ENCODE measurements around the gene SNAPIN. TPM values are rescaled to one million over a fixed set of nuclear protein-coding genes. Genes with fewer than 3 reads are reported as not detected.

Gene SNAPIN
- total RNA-seq, 1 experiment from 2014 or later: 29.0 TPM

DNA sequence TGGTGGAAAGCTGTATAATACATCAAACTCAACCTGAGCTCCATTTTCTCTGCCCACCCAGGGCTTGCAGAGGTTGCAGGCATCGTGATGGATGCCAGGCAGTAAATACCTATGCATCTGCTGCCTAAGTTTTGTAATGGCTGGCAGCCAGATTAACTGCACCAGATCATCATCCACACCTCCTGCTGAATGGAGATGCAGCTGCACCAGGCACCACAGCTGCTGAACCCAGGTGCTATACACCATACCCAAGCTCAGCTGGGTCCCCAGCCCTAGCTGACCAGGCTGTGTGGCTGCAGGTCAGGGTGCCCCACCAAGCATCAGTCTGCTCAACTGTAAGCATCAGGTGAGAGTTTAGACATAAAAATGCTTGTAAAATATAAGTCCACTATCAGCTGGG is 6.7 kb upstream of the SNAPIN start:
- Histone ChIP-seq H3K23ac (ENCODE audit: insufficient read length, low read depth, low read length) (no peak overlapping the region), H2BK20ac (ENCODE audit: low read depth, low read length, poor library complexity, severe bottlenecking) (no peak overlapping the region), H3K9ac (ENCODE audit: extremely low read depth, insufficient read length, low read length) (no peak overlapping the region), H3K4me2 (ENCODE audit: insufficient read depth, insufficient read length, low read length) (no peak overlapping the region), H3K4me1 (ENCODE audit: insufficient read depth, low read length) (no peaks in the 10 kb centered on the region), H3K23me2 (ENCODE audit: insufficient read length, low read depth, low read length, poor library complexity, severe bottlenecking) (no peaks in the 10 kb centered on the region), H2AFZ (ENCODE audit: low read length) (no peak overlapping the region), H2BK15ac (ENCODE audit: low read depth, low read length) (no peak overlapping the region), H4K20me1 (ENCODE audit: control insufficient read depth, insufficient read depth, insufficient read length) (no peaks in the 10 kb centered on the region), H3K4ac (ENCODE audit: low read depth, low read length) (no peak overlapping the region), H2AK5ac (ENCODE audit: insufficient read length, low read length) (no peak overlapping the region), H3K27me3 (ENCODE audit: insufficient read depth, low read length) (no peaks in the 10 kb centered on the region), H3K79me1 (ENCODE audit: insufficient read depth, low read depth, low read length, poor library complexity, severe bottlenecking) (no peaks in the 10 kb centered on the region), H3K9me3 (ENCODE audit: control insufficient read depth, low read depth, low read length) (no peaks in the 10 kb centered on the region), H4K5ac (ENCODE audit: insufficient read length, low read depth, low read length) (no peak overlapping the region), H3T11ph (ENCODE audit: low read length) (no peak overlapping the region), H3K14ac (ENCODE audit: insufficient read depth, low read length) (no peak overlapping the region), H4K91ac (ENCODE audit: insufficient read length, low read depth, low read length) (no peak overlapping the region), H3K79me2 (ENCODE audit: insufficient read depth, low read length) (no peaks in the 10 kb centered on the region), H2BK120ac (ENCODE audit: low read depth, low read length, poor library complexity, severe bottlenecking) (no peak overlapping the region), H2BK5ac (ENCODE audit: insufficient read length, low read length) (no peak overlapping the region), H3K56ac (ENCODE audit: insufficient read length, low read depth, low read length) (no peak overlapping the region), H3K18ac (ENCODE audit: insufficient read length, low read depth, low read length) (no peak overlapping the region), H3K27ac (ENCODE audit: insufficient read length, low read depth, low read length) (no peak overlapping the region), H2BK12ac (ENCODE audit: insufficient read length, low read depth, low read length) (no peak overlapping the region), H4K8ac (replicated peaks; ENCODE audit: insufficient read length, low read depth, low read length) (no peak overlapping the region)
- Mint-ChIP-seq H3K4me3 (no peak overlapping the region), H3K36me3 (ENCODE audit: insufficient read depth in 1 of 3, low read depth in 3 of 3) (peaks cover 0 to 2% (median 0%) of the 10 kb centered on the region in 3 experiments; a peak in 1 of 7 replicates), H3K27me3 (ENCODE audit: low read depth) (peaks cover 4% of the 10 kb centered on the region; the same call in 1 of the 2 replicates), H3K9me3 (no peaks in the 10 kb centered on the region), H3K27ac (no peak overlapping the region), H3K4me1 (peaks cover 6% of the 10 kb centered on the region in 2 experiments)
- WGBS (ENCODE audit: extremely low coverage, insufficient read length, low lambda C conversion rate): no CpG with 5 or more reads among the region's 1 CpG
- TF ChIP-seq CTCF (conservative IDR thresholded peaks at IDR 0.05): no peak
- no peak for DNase-seq

Data from H9 (cell line).